AG04450 (cell line): ENCODE data around the gene THADA. TPM values are rescaled to one million over a fixed set of nuclear protein-coding genes. Genes with fewer than 3 reads are reported as not detected.
A peak's percentile ranks its signal among the peaks of the same experiment; 100 is the strongest.

ENCODE experiments used
- CTCF ChIA-PET: fragments of 300-600, 350-600 bp; formaldehyde crosslinking; extraction: SDS; loops from one replicate; lab custom pipeline; 2022; ENCODE audit warnings: antibody characterized with exemption, inconsistent platforms; lab: Charles Lee
- POLR2A ChIA-PET: fragments of 350-600 bp; formaldehyde crosslinking; extraction: SDS; loops from one replicate; lab custom pipeline; 2021; ENCODE audit warnings: antibody characterized with exemption, inconsistent platforms; lab: Yijun Ruan, JAX
- DNase-seq: peaks from one replicate; pipeline ENCODE4 v3.0.0-alpha.2; 2011; ENCODE audit warnings: low read depth, low spot score
- H3K27ac ChIP-seq: one replicate; pipeline ENCODE4 v1.5.1; 2012; ENCODE audit warnings: low read depth, low read length, control low read depth
- H3K27me3 ChIP-seq: one replicate; pipeline ENCODE4 v1.6.0; 2012; ENCODE audit warnings: low read length; ENCODE audit not compliant: control insufficient read depth, insufficient read depth
- H3K4me3 ChIP-seq: 2 replicates; pipeline ENCODE4 v1.5.1; 2011; ENCODE audit warnings: mild to moderate bottlenecking, low read depth, low read length, control low read depth
- H3K9me3 ChIP-seq: 2 replicates; pipeline ENCODE4 v1.5.1; 2012; ENCODE audit warnings: low read length; ENCODE audit not compliant: control insufficient read depth, insufficient read depth
- CTCF ChIP-seq: IDR thresholded peaks from 2 replicates; pipeline ENCODE4 v1.5.1; 2011; ENCODE audit warnings: low read depth, low read length, control low read depth, inconsistent platforms
- polyA plus RNA-seq: library from polyadenylated mRNA; depleted of rRNA; stranded (reverse); fragments of >200 nt; gene quantifications from 2 replicates; pipeline ENCODE4 v1.2.3, GENCODE V29; 2011

The THADA gene
- polyA plus RNA-seq, 1 experiment: 15.0 TPM

- ChIA-PET POLR2A (interaction anchor here (0.6 to 1.0 kb wide), 2 partner anchors 440 to 674 kb away, joined by 3 to 4 read pairs; no protein-coding TSS in a partner anchor), CTCF (interaction anchor here (1.0 kb wide), 1 partner anchor 57 kb away, joined by 3 read pairs; no protein-coding TSS in a partner anchor)
- DNase-seq: peak; percentile 89
- Histone ChIP-seq H3K9me3 (no peaks in the 10 kb centered on the region), H3K4me3 (no peak overlapping the region), H3K27ac (peak overlapping the region; percentile 95), H3K27me3 (no peaks in the 10 kb centered on the region)
- no peak for TF ChIP-seq CTCF
Measured at GRCh38 chr2:43519643-43520221, 76.1 kb downstream of the THADA start.

- no peak for TF ChIP-seq CTCF
- Histone ChIP-seq H3K27ac (peak overlapping the region; percentile 52), H3K4me3 (no peak overlapping the region), H3K27me3 (no peaks in the 10 kb centered on the region), H3K9me3 (no peaks in the 10 kb centered on the region)
- CTCF ChIA-PET: interaction anchor here (1.0 kb wide), 1 partner anchor 58 kb away, joined by 3 read pairs; no protein-coding TSS in a partner anchor
- POLR2A ChIA-PET: interaction anchor here (0.9 to 1.1 kb wide), 3 partner anchors 22 to 673 kb away, joined by 4 to 5 read pairs (median 4); no protein-coding TSS in a partner anchor
- DNase-seq: no peak
Measured at GRCh38 chr2:43518718-43519117, 77.1 kb downstream of the THADA start.

- TF ChIP-seq CTCF: no peak
- no peaks in the 10 kb centered on the region for H3K27me3 ChIP-seq
- no peak overlapping the region for H3K27ac ChIP-seq
- no peaks in the 10 kb centered on the region for H3K9me3 ChIP-seq
- DNase-seq: no peak
- no peak overlapping the region for H3K4me3 ChIP-seq
- POLR2A ChIA-PET: interaction anchor here (0.6 to 1.1 kb wide), 3 partner anchors 23 to 32 kb away, joined by 4 to 7 read pairs (median 5); no protein-coding TSS in a partner anchor
- CTCF ChIA-PET: interaction anchor here (0.7 kb wide), 1 partner anchor 705 kb away, joined by 3 read pairs; no protein-coding TSS in a partner anchor
Measured at GRCh38 chr2:43518181-43518580, 77.7 kb downstream of the THADA start.

GRCh38 chr2:43515807-43516497 is 79.9 kb downstream of the THADA start:
- Histone ChIP-seq H3K4me3 (no peak overlapping the region), H3K27ac (no peak overlapping the region), H3K9me3 (no peaks in the 10 kb centered on the region), H3K27me3 (no peaks in the 10 kb centered on the region)
- TF ChIP-seq CTCF: no peak
- ChIA-PET CTCF (interaction anchor here (0.5 kb wide), 1 partner anchor 1710 kb away, joined by 3 read pairs; no protein-coding TSS in a partner anchor), POLR2A (no interaction called here)
- DNase-seq: no peak

- ChIA-PET CTCF (no interaction called here), POLR2A (no interaction called here)
- H3K4me3 ChIP-seq: no peak overlapping the region
- no peak overlapping the region for H3K27ac ChIP-seq
- DNase-seq: no peak
- no peaks in the 10 kb centered on the region for H3K9me3 ChIP-seq
- H3K27me3 ChIP-seq: no peaks in the 10 kb centered on the region
- TF ChIP-seq CTCF: no peak
Measured at GRCh38 chr2:43515248-43515647, 80.6 kb downstream of the THADA start.
